SK-MEL-5 (cell line): ENCODE measurements around the gene SNED1. TPM values are rescaled to one million over a fixed set of nuclear protein-coding genes. Genes with fewer than 3 reads are reported as not detected.

Experiments used
- DNase-seq: peaks from one replicate; pipeline ENCODE4 v3.0.0-alpha.2; 2016; ENCODE audit warnings: low read depth, low spot score
- in situ Hi-C: cut with HindIII; loops from 2 replicates; pipeline ENCODE4 v1.10.0; 2016; ENCODE audit warnings: low sequenced_read_pairs, high pct_unique_total_duplicates, low pct_unique_long_range_greater_than_20kb
- total RNA-seq: library from RNA; depleted of rRNA; stranded (reverse); fragments of >200 nt; shearing (Covaris generic); gene quantifications from 2 replicates; pipeline ENCODE4 v1.2.3, GENCODE V29; 2014

SNED1 gene
- total RNA-seq, 1 experiment from 2014 or later: 0.13 TPM

DNA sequence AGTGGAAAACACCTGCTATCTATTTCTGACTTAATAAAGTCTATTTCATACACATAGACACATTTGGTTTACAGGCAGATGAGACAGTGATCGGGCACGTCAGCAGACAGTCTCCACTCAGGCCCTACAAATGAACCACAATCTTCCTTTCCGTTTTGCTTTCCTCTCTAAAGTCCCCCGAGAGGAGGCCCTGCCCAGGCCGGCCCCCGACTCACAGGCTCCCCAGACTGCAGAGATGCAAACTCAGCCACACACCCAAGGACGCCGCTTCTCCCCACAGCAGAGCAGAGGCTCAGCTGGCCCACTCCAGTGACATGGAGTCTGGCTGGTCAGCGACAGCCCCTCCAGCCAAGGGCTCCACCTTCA, 113.0 kb downstream of the SNED1 start:
- in situ Hi-C loops: no loop called here
- no peak for DNase-seq

DNA sequence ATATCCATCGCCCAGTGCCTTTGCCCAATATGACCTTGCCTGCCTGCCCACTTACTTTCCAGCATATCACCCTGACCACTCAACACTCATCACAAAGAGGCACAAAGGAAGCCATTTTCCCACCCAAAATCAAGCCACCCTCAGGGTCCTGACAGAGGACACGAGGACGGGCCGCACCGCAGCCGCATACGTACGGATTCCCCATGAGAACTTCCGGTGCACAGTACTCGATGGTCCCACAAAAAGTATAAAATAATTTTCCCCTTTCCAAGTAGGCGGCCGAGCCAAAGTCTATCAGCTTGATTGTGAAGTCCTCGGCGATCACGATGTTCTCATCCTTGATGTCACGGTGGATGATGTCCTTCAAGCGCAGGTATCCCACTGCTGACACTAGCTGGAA, 113.6 kb downstream of the SNED1 start:
- in situ Hi-C loops: no loop called here
- DNase-seq: no peak

DNA sequence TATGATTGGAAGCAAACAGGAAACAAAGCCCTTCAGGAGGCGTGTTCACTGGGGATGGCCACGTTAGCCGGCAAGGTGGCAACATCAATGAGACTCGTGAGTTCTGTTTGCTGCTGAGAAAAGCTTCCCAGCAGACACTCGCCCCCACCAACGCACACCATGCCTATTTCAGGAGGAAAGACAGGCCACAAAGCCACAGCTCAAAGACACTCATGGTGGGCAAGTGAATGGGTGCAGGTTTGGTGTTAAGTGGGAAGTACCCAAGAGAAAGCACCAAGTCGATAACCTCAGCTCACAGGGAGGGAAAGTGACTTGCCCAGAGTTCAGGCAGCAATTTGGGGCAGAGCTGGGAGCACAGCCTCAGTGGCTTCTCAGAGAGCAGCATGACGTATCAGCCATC, 114.2 kb downstream of the SNED1 start:
- DNase-seq: no peak
- in situ Hi-C loops: no loop called here

DNA sequence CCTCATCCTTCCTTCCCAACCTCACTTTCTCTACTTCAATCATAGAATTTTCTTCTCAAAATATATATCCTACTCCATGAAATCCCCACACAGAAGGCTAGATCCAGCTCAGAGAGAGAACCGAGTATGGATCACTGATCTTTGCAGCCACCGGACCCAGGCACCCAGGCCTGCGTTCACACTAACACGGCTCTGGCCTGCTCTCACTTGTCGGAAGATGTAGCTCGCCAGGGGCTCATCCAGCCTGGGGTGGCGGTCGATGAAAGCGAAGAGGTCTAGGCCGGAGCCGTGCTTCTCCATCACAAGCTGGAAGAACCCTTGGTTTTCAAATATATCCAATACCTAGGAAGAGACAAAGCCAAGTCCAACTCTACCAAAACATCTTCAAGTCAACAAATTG, 116.4 kb downstream of the SNED1 start:
- in situ Hi-C loops: no loop called here
- no peak for DNase-seq

GRCh38 chr2:241115361-241115760, 116.9 kb downstream of the SNED1 start:
- no peak for DNase-seq
- in situ Hi-C loops: no loop called here

DNA sequence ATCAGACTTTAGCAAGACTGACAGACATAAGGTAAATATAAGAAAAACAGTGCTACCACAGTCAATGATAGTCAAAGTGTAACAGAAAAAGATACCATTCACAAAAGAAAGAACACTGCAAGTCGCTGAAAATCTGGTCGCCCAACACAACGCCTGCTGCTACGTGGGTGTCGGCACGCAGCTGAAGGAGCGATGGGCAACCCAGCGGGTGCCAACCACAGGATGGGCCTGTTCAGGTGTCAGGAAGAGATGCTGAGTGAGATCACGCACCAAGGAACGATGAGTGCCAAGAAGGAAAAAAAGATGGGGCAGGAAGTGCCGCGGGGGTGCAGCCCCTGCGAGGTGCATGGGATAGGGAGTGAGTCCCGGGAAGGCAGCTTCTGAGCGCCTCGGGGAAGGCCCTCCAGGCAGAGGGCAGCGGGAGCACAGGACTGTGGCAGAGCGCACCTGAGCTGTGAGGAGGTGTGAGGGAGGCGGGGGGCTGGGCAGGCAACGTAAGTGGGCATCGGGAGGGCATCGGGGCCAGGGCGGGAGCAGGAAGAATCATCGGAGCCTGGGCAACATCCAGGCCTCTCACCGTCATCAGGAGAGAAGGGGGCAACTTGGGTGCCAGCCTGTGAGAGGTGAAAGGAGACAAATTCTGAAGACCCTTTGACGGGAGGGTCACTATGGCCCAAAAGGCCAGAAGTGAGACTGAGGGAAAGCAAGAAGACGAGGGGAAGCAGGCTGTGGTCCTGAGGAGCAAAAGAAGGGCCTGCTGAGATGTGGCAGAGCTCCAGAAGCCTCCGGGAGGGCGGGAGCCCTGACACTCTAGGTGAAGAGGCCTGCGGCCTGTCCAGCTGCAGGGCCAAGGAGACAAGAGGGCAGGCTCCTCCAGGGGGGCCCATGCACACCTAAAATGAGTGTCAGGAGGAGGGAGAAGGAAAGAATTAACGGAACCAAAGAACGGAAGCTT, 118.5 kb downstream of the SNED1 start:
- no peak for DNase-seq
- in situ Hi-C loops: no loop called here

GRCh38 chr2:241118737-241119505, 120.5 kb downstream of the SNED1 start:
- no peak for DNase-seq
- in situ Hi-C loops: no loop called here

GRCh38 chr2:241120440-241120839, 122.0 kb downstream of the SNED1 start:
- DNase-seq: no peak
- in situ Hi-C loops: no loop called here

DNA sequence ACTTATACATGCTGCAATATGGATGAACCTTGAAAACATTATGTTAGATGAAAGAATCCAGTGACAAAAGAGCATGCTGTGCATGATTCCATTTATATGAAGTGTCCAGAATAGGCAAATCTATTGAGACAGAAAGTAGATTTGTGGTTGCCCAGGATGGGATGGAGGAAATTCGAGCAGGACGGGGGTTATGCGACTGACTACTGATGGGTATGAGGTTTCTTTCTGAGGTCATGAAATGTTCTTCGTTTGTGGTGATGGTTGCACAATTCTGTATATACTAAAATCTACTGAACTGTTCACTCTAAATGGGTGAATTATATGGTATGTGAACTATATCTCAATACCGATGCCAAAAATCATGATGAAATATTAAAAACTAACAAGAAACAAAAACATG, 122.6 kb downstream of the SNED1 start:
- in situ Hi-C loops: no loop called here
- DNase-seq: no peak

- DNase-seq: no peak
- in situ Hi-C loops: no loop called here
Measured at GRCh38 chr2:241122376-241123002, 124.1 kb downstream of the SNED1 start.

- no peak for DNase-seq
- in situ Hi-C loops: no loop called here
Measured at GRCh38 chr2:241123816-241124536, 125.6 kb downstream of the SNED1 start.

DNA sequence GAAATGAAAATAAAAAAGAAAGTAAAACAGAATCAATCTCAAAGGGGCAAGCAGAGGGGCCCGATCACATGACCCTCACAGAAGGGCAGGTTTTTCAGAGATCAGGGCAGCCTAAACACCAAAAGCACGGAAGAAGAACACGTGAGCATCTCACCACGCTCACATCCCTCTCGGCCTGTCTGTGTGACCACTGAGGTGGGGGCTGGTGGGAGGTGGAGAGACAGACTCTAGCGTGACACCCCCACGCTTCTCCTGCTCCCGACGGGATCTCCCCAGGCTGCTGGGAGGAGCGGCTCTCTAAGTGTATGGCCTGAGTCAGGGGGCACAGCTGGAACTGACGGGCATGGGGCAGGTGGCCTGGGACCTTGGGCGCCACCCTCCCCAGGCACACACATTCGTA, 127.2 kb downstream of the SNED1 start:
- no peak for DNase-seq
- in situ Hi-C loops: no loop called here

- in situ Hi-C loops: no loop called here
- DNase-seq: no peak
Measured at GRCh38 chr2:241126201-241126611, 127.8 kb downstream of the SNED1 start.

- in situ Hi-C loops: no loop called here
- DNase-seq: no peak
Measured at GRCh38 chr2:241126771-241127202, 128.4 kb downstream of the SNED1 start.

DNA sequence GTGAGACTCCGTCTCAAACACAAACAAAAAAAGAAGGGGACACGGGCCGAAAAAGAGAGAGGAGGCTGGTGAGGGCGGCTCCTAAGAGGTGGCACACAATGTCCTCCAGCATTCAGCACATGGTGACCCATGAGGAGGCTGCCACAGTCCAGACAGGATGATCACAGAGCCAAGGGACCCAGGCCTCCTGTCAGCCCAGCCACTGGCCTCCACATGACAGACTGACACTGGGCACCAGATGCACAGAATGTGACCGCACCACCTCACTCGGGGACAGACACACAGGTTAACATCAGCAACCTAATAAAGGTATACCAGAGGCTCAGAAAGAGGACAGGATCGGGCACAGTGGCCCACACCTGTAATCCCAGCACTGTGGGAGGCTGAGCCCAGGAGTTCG, 129.8 kb downstream of the SNED1 start:
- in situ Hi-C loops: no loop called here
- no peak for DNase-seq

- no peak for DNase-seq
Measured at GRCh38 chr2:241129086-241129871, 130.9 kb downstream of the SNED1 start.

DNA sequence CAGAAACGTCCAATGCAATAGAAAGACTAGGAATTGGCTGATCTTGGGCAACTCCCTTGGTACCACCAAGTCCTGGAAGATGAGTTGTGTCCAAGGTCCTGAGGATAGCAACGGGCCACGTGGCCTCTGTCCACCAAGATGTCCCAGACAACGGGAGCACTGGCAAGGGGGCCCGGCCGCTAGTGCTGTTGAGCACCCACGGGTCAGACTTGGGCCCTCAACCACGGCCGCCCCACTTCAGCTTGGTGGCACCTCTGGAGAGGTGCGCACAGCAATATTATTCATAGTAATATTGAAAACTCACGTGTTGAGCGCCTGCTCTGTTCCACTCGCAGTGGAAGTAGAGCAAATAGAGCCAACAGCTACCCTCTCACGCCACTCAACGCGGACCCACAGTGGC, 131.9 kb downstream of the SNED1 start:
- DNase-seq: no peak
- in situ Hi-C loops: no loop called here

More at GRCh38 chr2:241129086-241129871, 130.9 kb downstream of the SNED1 start:
- in situ Hi-C loops: no loop called here
